Panc1 (cell line): ENCODE data around the gene OTULIN. TPM values are rescaled to one million over a fixed set of nuclear protein-coding genes. Genes with fewer than 3 reads are reported as not detected.

Experiments used
- ATAC-seq: fragments of 200-7000 bp; cut with Tn5 transposase; 2 replicates; pipeline ENCODE4 v1.9.1; 2020; ENCODE audit warnings: mild to moderate bottlenecking, moderate library complexity
- BruUV-seq: library from RNA; stranded (reverse); fragments of 400-500 nt; replicated peaks from 2 replicates; lab custom pipeline; 2021; lab: Mats Ljungman, UMichigan
- CTCF ChIA-PET: fragments of 300-600 bp; sonication (Branson Sonifier 250); formaldehyde crosslinking; loops from one replicate; lab custom pipeline; 2022; ENCODE audit warnings: antibody characterized with exemption; lab: Charles Lee
- POLR2A ChIA-PET: fragments of 300-600 bp; sonication (Branson Sonifier 250); formaldehyde crosslinking; loops from one replicate; lab custom pipeline; 2022; ENCODE audit warnings: antibody characterized with exemption; lab: Charles Lee
- DNase-seq: peaks from one replicate; pipeline ENCODE4 v3.0.0-alpha.2; 2010; ENCODE audit warnings: low read depth, low spot score
- H3K27ac ChIP-seq: 2 replicates; pipeline ENCODE4 v1.5.1; 2011; ENCODE audit warnings: mild to moderate bottlenecking, low read length, inconsistent platforms
- H3K27me3 ChIP-seq: fragments of 200-500 bp; sonication (Bioruptor generic); 2 replicates; pipeline ENCODE4 v1.6.0; 2014; ENCODE audit warnings: low read length, inconsistent platforms; ENCODE audit not compliant: control insufficient read depth, insufficient read depth
- H3K36me3 ChIP-seq: fragments of 200-500 bp; sonication (Bioruptor generic); 2 replicates; pipeline ENCODE4 v1.5.1; 2014; ENCODE audit warnings: inconsistent platforms, mild to moderate bottlenecking, low read length, moderate library complexity; ENCODE audit not compliant: control insufficient read depth, insufficient read depth
- H3K4me1 ChIP-seq: 2 replicates; pipeline ENCODE4 v1.5.1; 2011; ENCODE audit warnings: inconsistent platforms, mild to moderate bottlenecking, low read length, moderate library complexity; ENCODE audit not compliant: control insufficient read depth, insufficient read depth
- H3K4me3 ChIP-seq, 2 experiments: 2 replicates each; pipeline ENCODE4 v1.5.1; 2011 to 2012; ENCODE audit warnings: low read depth in 2 of 2, low read length in 2 of 2, mild to moderate bottlenecking in 2 of 2, inconsistent platforms in 1 of 2, moderate library complexity in 1 of 2
- H3K9me3 ChIP-seq: fragments of 200-500 bp; sonication (Bioruptor generic); 2 replicates; pipeline ENCODE4 v1.5.1; 2014; ENCODE audit warnings: low read depth, mild to moderate bottlenecking, inconsistent platforms, low read length, moderate library complexity; ENCODE audit not compliant: control insufficient read depth, insufficient read depth
- CTCF ChIP-seq: fragments of 450-650 bp; IDR thresholded peaks from 2 replicates; pipeline ENCODE4 v1.5.1; 2017; ENCODE audit warnings: mild to moderate bottlenecking
- POLR2AphosphoS5 ChIP-seq: IDR thresholded peaks from 2 replicates; pipeline ENCODE4 v1.6.1; 2012; ENCODE audit warnings: mild to moderate bottlenecking, low read depth, low read length, moderate library complexity
- REST ChIP-seq, 2 experiments: IDR thresholded peaks; 2 replicates each; pipeline ENCODE4 v1.6.1; 2011 to 2012; ENCODE audit warnings: low read depth in 2 of 2, control low read depth in 1 of 2, low read length in 1 of 2, mild to moderate bottlenecking in 1 of 2, moderate library complexity in 1 of 2; ENCODE audit not compliant: insufficient read depth in 1 of 2
- SIN3A ChIP-seq: IDR thresholded peaks from 2 replicates; pipeline ENCODE4 v1.6.1; 2012; ENCODE audit warnings: low read depth, mild to moderate bottlenecking, low read length, moderate library complexity, borderline replicate concordance; ENCODE audit not compliant: insufficient read depth
- TCF7L2 ChIP-seq: IDR thresholded peaks from 2 replicates; pipeline ENCODE4 v1.6.1; 2011; ENCODE audit warnings: mild to moderate bottlenecking, low read depth, low read length, inconsistent platforms
- in situ Hi-C: cut with HindIII; loops from 2 replicates; pipeline ENCODE4 v1.10.0; 2016; ENCODE audit warnings: low sequenced_read_pairs, low pct_unique_long_range_greater_than_20kb
- intact Hi-C: fragments of 100-400 bp; cut with micrococcal nuclease; formaldehyde crosslinking; loops from one replicate; pipeline ENCODE4 v1.10.0; 2022; ENCODE audit not compliant: unreplicated experiment
- total RNA-seq: library from RNA; stranded (reverse); gene quantifications from one replicate; pipeline ENCODE4 v1.2.1, GENCODE V29; 2021; ENCODE audit not compliant: unreplicated experiment

Gene OTULIN
- total RNA-seq, 1 experiment from 2014 or later: 40.1 TPM

GRCh38 chr5:14732991-14733390 lies 68.5 kb downstream of the OTULIN start:
- no peak overlapping the region for H3K27ac ChIP-seq
- no peak for ATAC-seq
- no peak for DNase-seq
- TF ChIP-seq SIN3A (no peak), CTCF (no peak), POLR2AphosphoS5 (no peak), REST (IDR thresholded peaks at IDR 0.05; ENCODE audit: insufficient read depth in 1 of 2, low read depth in 2 of 2, low read length in 1 of 2) (no peak), TCF7L2 (no peak)
- H3K9me3 ChIP-seq: no peaks in the 10 kb centered on the region
- H3K27me3 ChIP-seq: no peaks in the 10 kb centered on the region
- no peak overlapping the region for H3K4me3 ChIP-seq
- ChIA-PET POLR2A (no interaction called here), CTCF (no interaction called here)
- in situ Hi-C loops (no loop called here), intact Hi-C loops (no loop called here)
- H3K36me3 ChIP-seq: no peaks in the 10 kb centered on the region
- no TSS peak for BruUV-seq
- no peaks in the 10 kb centered on the region for H3K4me1 ChIP-seq

- TF ChIP-seq CTCF (no peak), TCF7L2 (no peak), REST (IDR thresholded peaks at IDR 0.05; ENCODE audit: insufficient read depth in 1 of 2, low read depth in 2 of 2, low read length in 1 of 2) (no peak), SIN3A (no peak), POLR2AphosphoS5 (no peak)
- intact Hi-C loops (no loop called here), in situ Hi-C loops (no loop called here)
- H3K4me3 ChIP-seq: no peak overlapping the region
- H3K27me3 ChIP-seq: no peaks in the 10 kb centered on the region
- H3K27ac ChIP-seq: no peak overlapping the region
- DNase-seq (no peak), ATAC-seq (no peak)
- no TSS peak for BruUV-seq
- POLR2A ChIA-PET: no interaction called here
- CTCF ChIA-PET: no interaction called here
- H3K4me1 ChIP-seq: no peaks in the 10 kb centered on the region
- H3K36me3 ChIP-seq: no peaks in the 10 kb centered on the region
- no peaks in the 10 kb centered on the region for H3K9me3 ChIP-seq
These were observed 69.1 kb downstream of the OTULIN start for GRCh38 chr5:14733661-14734060.
